22Rv1 (cell line): Measurements from ENCODE around the gene GPR25.

Experiments used
- H3K27ac ChIP-seq: fragments of 450-650 bp; 2 replicates; pipeline ENCODE4 v1.5.1; 2017
- ZFX ChIP-seq: fragments of 450-650 bp; IDR thresholded peaks from 2 replicates; pipeline ENCODE4 v1.6.1; 2017; ENCODE audit warnings: antibody characterized with exemption, borderline replicate concordance
- TF ChIP-seq, protein P1 (sequence below): fragments of 450-650 bp; IDR thresholded peaks from 2 replicates; pipeline ENCODE4 v1.5.1; 2017; ENCODE audit warnings: mild to moderate bottlenecking

The GPR25 gene

DNA sequence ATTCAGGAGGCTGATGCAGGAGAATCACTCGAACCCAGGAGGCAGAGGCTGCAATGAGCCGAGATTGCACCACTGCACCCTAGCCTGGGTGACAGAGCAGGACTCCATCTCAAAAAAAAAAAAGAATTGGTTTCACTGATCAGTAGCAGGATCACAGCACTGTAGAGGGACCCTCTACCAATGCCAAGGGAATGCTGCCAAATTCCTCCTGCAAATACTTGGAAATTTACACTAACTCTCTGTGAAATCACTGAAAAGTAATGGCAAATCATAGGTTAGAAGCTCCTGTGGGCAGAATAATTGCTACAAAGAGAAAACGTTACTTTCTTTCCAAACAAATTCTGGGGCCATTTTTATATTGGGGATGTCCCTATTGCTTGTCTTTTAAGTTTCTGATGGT lies 6.7 kb upstream of the GPR25 start:
- H3K27ac ChIP-seq = no peak overlapping the region
- TF ChIP-seq, protein P1, sequence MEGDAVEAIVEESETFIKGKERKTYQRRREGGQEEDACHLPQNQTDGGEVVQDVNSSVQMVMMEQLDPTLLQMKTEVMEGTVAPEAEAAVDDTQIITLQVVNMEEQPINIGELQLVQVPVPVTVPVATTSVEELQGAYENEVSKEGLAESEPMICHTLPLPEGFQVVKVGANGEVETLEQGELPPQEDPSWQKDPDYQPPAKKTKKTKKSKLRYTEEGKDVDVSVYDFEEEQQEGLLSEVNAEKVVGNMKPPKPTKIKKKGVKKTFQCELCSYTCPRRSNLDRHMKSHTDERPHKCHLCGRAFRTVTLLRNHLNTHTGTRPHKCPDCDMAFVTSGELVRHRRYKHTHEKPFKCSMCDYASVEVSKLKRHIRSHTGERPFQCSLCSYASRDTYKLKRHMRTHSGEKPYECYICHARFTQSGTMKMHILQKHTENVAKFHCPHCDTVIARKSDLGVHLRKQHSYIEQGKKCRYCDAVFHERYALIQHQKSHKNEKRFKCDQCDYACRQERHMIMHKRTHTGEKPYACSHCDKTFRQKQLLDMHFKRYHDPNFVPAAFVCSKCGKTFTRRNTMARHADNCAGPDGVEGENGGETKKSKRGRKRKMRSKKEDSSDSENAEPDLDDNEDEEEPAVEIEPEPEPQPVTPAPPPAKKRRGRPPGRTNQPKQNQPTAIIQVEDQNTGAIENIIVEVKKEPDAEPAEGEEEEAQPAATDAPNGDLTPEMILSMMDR = no peak
- no peak for TF ChIP-seq ZFX

DNA sequence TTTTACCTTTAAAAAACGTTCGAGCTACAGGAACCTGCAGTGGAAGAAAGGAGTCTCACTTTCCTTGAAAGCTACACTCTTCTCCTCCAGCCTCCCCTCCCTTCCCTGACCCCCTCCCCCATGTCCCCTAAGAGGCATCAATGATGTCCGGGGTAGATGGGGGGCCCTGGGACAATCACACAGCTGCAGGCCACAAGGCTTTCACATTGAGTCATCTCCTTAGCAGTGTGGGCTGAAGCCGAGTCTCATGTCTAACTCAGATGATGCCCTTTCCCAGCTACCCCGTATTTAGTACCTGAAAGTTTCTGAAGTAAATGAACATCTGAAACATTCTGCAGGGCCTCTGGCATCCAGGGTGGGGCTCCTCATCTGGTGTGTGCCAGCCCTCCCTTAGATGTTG lies 6.3 kb upstream of the GPR25 start:
- H3K27ac ChIP-seq = no peak overlapping the region

DNA sequence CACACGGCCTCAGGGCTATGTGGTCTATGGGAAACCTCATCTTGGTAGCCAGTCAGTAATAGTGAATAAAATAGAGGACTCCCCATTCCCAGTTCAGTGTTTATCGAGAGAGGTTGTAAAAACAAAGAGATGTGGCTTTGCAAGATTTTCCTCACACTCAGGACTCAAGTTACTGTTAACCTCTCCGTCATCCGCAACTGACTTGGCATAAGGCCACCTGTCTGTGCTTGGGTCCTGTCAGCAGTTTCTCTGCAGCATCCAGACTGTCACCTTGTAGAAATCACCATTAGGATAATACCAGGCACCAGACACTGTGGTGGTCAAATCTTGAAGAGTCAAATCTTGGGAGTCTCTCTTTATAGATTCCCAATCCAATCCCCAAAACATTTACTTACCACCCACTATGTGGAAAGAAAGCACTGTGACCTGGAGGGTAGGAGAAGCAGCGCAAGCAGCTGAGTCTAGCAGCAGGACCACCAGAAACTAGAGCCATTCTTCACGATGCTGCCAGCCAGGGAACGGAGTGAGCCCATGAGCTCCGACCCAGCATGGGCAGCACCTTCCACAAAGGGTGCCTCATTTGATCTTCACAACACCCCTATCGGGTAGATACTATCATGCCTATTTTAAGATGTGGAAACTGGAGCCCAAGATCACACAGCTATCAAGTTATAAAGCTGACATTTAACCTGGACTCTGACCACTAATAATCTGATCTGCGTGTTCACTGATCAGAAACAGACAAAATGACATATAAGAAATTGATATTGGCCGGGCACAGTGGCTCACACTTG lies 5.6 kb upstream of the GPR25 start:
- TF ChIP-seq, protein P1 = no peak
- TF ChIP-seq ZFX = no peak
- no peak overlapping the region for H3K27ac ChIP-seq

More for the DNA sequence above, 6.3 kb upstream of the GPR25 start:
- TF ChIP-seq ZFX = no peak
- TF ChIP-seq, protein P1 = no peak

DNA sequence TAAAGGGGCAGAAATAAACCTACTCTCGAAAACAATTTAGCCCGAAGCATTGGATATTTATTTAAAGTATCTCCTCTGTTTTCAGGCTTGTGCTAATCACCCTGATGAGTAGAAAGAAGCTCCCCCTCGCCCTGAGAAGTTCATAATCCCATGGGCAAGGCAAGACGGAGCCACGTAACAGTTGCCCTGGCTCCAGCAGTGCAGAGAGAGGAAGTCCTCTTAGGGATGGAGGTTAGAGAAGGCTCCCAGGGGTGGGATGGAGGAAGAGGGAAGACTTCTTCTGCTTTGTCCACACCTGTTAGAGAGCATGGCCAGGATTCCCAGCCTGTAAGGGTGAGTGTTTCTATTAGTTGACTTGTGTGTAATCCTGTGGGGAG lies 3.4 kb upstream of the GPR25 start:
- TF ChIP-seq, protein P1 = no peak
- TF ChIP-seq ZFX = no peak
- no peak overlapping the region for H3K27ac ChIP-seq

DNA sequence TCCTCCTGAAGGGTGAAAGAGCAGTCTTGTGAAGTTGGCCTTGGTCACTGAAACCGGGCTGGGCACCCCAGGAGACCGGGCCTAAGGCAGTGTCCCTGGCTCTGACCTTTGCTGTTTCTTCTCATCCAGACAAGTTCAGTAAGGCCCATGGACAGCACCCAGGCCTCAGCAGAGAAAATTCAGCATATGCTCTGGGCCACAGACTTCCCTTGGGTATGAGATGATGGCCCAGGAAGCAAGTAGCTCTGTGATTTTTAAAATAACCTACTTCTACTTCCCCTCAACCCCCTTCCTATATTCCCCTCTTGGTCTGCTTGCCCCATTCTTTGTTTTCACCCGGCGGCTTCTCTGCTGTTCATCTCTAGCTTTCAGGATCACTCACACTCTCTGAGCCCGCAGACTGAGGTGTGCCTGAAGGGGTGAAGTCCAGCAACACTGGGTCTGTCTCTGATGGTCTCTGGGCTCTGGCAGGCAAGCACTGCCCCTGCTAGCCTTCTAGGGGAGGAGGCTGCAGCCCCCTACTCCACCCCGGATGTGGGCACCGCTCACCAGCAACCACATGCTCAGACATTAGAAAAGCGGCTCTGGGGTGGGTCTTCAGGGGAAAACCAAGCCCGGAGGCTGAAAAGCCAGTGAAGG lies 2.9 kb upstream of the GPR25 start:
- TF ChIP-seq ZFX = no peak
- TF ChIP-seq, protein P1 = no peak
- no peak overlapping the region for H3K27ac ChIP-seq

DNA sequence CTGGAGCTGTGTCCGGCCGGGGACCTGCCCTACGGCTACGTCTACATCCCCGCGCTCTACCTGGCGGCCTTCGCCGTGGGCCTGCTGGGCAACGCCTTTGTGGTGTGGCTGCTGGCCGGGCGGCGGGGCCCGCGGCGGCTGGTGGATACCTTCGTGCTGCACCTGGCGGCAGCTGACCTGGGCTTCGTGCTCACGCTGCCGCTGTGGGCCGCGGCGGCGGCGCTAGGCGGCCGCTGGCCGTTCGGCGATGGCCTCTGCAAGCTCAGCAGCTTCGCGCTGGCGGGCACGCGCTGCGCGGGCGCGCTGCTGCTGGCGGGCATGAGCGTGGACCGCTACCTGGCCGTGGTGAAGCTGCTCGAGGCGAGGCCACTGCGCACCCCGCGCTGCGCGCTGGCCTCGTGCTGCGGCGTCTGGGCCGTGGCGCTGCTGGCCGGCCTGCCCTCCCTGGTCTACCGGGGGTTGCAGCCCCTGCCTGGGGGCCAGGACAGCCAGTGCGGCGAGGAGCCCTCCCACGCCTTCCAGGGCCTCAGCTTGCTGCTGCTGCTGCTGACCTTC lies 412 bp downstream of the GPR25 start:
- TF ChIP-seq, protein P1 = peak; percentile 15; the same call in 1 of the 2 replicates
- TF ChIP-seq ZFX = no peak
- H3K27ac ChIP-seq = no peak overlapping the region
